HG03558 (cell line): ENCODE measurements around the gene TTLL7.
"Not testable (repeated sequence)": the region's sequence is repeated elsewhere in the genome, so short reads cannot be mapped to it uniquely, and the experiment has no call there.

Source experiments
- ATAC-seq: cut with Tn5 transposase; IDR thresholded peaks from one replicate; pipeline ENCODE4 v1.9.1; 2021; ENCODE audit warnings: moderate number of reproducible peaks; ENCODE audit not compliant: unreplicated experiment; ENCODE audit errors: extremely low read depth

The TTLL7 gene

DNA sequence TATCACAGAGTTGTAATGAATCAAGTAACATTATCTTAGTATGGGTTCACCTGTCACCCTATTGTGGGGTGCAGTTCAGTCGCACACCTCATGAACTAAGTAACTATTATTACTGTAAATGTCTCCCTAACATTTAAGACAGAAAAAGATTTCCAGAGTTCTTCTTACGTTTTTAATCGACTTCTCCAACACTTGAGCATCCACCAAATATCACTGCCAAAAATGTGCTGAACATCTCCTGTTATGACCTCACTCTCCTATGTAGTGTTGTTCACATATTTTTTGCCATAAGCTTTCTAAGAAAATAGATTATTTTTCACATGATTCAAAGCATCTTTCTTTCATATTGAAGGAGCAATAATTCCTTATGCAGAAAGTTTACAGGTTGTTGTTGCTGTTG lies 1.3 kb downstream of the TTLL7 start:
- no peak for ATAC-seq

DNA sequence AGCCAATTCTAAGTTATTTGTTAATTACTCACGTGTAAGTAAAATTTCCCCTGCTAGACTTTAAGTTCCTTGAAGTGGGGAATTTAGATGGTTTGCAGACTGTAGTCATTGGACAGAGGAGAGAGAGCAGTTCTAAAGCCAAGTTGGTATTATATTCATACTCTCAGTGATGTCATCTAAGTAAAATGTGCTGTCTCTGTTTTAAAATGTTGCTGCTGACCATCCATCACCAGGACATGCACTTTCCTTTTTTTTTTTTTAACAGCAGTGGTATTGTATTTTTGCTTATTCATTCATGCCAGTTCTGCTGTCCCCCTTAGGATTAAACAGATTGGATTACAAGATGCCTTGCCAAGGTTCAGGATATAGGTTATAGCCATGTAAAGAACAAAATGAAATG lies 2.3 kb downstream of the TTLL7 start:
- no peak for ATAC-seq

DNA sequence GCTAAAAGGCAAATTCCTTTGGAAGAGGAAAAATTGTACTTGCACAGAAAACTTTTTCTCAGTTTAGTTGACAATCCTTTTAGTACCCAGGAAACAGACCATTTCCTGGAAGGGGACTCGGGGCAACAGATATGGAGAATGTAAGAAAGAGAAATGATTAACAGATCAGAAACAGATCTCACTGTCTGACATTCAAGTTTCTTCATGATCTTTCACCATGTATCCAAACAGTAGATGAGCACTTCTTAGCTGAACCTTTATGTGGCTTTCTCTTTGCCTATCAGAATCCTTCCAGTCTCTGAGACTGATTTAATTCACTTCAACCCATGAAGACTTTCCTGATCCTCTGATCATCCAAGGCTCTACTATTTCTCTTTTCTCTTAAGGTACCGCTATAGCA lies 2.7 kb downstream of the TTLL7 start:
- ATAC-seq = no peak

DNA sequence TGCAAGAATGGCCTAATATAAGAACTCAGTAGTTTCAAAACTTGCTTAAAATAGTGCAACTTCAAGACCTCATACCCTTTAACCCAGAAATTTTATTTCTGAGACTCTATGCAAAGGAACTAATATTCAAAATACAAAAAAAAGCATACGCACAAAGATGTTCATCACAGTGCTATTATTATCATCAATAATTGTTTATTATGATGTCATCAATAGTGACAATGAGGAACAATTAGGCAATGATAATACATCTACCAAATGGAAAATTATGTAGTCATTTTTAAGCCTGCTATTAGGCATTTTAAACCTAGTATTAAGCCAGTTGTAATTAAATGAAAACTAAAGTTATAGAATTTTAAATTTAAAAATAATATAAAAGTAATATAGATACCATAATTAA lies 3.3 kb downstream of the TTLL7 start:
- ATAC-seq = no peak

DNA sequence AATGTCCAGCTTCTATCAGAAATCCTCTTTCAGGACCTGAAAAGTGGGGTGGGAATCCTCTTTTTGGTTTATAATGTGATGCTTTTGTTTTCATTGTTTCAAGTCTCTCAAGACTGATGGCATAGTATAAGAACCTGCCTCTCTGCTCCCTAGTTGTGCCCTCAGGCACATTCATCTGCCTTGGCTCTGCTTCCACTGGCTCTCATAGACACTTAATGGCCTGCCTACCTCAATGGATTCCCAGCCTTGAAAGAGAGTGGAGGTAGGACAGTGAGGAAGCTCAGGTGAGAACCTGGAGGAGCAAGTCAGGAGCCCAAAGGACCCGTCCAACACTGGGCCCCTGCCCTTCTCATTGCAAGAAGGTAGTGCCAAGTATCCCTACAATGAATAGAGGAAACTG lies 4.8 kb downstream of the TTLL7 start:
- no peak for ATAC-seq

DNA sequence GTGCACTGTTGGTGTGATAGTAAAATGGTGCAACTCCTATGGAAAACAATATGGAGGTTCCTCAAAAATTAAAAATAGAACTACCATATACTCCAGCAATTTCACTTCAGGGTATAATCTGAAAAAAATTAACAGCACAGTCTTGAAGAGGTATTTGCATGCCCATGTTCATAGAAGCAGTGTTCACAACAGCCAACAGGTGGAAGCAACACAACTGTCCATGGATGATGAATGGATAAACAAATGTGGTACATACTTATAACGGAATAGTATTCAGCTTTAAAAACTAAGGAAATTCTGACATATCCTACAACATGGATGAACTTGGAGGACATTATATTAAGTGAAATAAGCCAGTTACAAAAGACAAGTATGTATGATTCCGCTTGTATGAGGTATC lies 8.2 kb downstream of the TTLL7 start:
- no peak for ATAC-seq

DNA sequence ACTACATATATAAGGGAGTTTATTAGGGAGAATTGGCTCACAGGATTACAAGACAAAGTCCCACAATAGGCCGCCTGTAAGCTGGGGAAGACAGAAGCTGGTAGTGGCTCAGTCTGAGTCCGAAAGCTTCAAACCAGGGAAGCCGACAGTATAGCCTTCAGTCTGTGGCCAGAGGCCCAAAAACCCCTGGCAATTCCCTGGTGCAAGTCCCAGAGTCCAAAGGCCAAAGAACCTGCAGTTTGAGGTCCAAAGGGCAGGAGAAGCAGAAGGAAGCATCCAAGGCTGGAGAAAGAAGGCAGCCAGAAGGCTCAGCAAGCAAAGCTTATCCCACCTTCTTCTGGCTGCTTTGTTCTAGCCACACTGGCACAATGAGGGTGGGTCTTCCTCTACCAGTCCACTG lies 13.9 kb downstream of the TTLL7 start:
- ATAC-seq = no peak

DNA sequence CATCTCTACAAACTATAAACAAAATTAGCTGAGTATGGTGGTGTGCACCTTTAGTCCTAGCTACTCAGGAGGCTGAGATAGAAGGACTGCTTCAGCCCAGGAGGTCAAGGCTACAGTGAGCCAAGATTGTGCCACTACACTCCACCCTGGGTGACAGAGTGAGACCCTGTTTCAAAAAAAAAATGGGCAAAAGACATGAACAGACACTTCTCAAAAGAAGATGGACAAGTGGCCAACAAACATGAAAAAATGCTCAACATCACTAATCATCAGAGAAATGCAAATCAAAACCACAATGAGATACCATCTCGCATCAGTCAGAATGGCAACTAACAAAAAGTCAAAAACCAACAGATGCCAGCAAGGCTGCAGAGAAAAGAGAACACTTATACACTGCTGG lies 15.0 kb downstream of the TTLL7 start:
- not testable (repeated sequence) for ATAC-seq

DNA sequence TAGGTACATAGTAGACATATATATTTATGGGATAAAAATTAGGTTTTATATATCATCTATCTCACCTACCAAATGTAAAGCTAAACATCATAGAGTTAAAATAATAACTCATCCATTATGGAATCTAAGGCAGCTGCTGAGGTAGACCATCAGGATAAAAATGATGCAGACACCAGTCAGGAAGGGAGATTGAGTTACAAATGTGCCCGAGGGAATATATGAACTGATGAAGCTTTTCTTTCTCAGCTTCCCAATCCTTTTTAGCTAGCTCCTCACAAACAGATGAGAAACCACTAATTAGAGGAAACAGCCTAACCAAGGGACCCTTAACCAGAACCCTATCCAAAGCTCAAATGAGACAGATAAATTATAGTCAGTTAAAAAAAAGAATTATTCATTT lies 20.9 kb downstream of the TTLL7 start:
- no peak for ATAC-seq

DNA sequence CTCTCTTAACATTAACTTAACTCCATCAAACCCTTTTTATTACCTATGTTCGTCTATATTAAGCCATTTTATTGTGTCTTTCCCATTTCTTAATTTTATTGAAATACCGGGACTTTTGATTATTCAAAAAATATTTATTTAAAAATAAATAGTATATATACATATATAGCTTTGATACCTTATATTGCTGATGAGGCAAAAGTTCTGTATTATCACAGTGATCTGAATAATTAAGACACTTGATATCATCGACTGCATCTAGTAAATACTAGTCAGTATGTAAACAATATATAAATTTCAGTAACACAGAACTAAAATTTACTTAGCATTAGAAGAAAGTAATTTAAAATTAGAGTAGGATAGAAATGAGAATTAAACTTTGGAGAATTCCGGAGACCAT lies 22.0 kb downstream of the TTLL7 start:
- no peak for ATAC-seq

DNA sequence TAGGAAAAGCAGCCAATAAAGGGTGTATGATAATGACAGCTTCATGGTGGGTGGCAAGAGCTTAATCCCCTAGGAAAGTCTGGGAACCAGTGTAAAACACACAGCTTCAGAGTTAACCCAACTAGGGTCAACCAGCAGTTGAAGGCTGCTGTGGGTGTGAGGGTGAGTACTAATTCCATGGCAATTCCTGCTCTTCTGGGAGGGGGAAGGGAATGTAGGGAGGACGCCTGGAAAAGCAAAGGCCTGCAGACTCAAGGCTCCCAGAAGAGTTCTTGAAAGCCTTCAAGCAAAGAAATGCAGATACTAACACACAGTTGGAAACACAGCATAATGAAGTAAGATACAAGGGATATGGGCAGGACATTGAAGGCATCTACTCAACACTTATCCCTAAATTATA lies 28.1 kb downstream of the TTLL7 start:
- no peak for ATAC-seq

DNA sequence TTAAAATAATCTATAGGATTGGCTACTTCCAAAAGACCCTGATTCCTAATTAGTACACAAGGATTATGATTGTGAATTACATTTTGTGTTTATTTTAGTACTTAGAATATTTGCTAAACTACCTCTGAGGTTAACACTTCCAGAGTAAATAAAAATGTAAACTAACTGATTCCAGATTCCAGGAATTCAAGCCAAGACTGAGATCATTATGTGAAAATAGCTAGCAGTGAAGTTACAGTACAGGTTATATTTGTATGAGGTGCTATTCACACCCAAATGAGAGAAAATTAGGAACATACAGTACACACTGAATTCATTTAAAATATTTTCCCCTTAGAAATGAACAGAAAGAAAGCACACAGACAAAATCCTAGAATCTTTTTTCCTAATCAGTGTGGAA lies 28.8 kb downstream of the TTLL7 start:
- no peak for ATAC-seq

DNA sequence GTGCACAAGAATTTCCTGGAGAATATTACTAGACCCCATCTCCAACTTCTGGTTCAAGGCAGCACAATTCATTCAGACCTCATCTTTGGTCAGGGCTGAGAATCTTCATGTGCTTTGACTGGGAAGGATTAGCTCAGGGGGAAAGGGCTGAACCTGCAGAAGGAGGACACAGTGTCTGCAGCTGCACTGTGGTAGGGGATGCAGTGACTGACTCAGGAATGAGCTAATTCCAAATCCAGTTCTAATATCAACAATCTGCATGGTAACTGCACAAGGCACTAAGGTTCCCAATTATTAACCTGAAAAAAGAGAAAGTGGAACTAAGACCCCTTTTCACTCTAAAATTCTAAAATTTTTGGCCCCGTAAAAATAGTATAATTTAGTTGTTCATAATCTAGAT lies 31.6 kb downstream of the TTLL7 start:
- ATAC-seq = no peak

DNA sequence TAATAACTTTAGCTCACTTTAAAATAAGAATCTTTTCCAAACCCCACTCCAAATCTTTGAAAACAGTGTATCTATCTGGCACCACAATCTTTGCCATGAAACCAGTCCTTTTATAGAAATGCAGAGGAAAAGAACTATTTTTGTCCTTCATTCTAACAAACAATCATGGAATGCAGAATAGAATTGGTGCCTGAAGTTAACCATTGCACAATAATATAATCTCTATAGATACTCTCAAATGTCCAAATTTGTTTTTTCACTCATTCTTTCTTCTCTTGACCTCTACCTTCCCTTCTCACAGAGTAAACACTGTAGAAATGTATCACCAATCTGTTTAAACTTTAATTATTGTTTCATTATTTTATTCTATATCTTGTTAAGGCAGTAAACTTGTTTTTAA lies 34.8 kb downstream of the TTLL7 start:
- ATAC-seq = no peak

DNA sequence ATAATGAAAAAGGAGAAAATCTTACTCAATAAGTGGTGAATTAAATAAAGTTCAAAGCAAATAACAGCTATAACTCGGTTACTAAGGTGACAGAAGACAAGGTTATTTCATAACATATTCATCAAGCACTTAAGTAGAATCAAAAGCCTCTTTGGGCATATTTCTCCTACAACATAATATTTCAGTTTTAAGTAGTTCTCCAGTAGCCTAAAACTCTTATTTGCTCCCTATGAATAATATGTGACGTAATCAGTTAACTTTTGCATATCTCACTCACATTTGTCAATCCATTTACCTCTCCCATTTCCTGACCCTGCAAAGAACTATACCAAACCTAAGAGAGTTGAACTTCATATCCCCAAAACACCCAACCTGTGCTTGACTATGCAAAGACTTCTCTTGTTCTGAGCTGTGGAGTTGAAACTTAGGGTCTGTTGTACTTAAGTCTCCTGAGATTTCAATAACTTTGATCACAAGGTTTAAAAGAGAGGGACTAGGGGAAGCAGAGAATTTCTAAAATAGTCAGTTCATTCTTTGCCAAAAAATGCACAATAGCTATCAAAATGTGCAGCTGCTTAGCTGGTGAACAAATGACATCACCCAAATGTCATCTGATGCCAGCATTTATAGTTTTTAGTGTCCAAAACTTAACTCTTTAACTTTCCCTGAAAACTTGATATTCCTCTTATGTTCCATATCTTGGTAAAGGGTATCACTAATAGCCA lies 37.2 kb downstream of the TTLL7 start:
- no peak for ATAC-seq

DNA sequence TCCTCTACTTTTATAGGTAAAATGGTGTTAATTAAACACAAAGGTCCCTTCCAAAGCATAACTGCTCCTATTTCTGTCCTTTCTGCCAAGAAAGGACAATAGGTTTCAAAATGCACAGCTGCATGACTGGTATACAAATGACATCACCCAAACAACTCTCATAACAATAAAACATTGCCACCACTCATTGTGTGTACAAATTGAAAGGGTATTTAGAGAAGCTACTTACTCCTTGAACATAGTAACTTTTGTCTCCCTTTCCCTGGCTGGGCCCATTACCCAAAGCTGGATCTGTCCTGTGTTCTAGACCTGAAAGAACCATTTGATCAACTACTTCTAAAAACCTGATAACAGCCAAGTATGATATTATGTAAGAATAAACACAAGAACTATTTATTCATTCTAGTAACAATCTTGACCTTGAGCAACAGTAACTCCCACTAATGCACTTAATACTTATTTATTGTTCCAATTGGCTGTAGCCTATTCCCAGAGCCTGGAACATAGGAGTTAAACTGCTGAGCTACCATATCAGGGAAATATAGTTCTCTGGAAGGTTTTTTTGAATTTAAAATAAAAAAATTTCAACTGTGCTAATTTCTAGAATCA lies 38.2 kb downstream of the TTLL7 start:
- no peak for ATAC-seq

DNA sequence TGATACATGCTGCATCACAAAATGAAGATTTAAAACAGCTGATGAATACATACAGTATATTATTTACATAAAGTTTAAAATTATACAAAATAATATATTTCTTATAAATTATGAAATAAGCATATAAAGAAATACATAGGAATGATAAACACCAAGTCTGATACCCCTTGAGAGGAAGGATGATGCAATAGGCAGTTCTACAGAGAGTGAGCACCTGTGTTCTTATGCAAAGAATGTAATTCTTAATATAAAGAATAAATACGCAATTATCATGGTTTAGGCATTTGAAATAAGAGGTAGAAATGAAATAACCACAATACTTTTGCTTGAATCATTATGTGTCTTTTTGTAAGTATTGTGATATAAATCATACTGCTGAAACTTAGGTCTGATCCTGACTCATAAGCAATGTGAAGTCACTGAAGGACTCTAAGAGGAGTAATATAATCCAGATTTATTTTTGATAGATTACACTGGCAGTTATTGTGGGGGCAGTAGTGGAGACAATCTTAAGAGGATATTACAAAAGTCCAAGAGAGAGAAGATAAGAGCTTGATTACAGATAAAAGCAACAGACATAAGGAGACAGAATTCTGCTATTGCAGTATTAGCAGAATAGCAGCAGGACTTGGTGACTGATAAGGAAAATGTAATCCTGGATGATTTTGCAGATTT lies 39.0 kb downstream of the TTLL7 start:
- no peak for ATAC-seq

DNA sequence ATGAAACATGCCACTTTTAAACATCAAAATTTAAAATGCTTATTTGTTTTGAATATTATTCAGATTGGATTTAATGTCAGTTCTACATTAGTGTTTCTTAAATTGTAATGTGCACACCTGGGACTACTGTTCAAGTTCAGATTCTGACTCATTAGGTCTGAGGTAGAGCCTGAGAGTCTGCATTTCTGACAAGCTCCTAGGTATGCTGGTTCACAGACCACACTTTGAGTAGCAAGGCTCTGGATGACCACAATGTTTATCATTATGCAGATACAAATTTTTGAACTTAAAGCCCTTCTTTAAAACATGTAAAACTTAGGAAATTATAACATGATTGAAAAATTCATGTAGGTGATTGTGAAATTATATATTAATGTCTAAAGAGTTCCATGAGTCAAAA lies 40.2 kb downstream of the TTLL7 start:
- no peak for ATAC-seq

DNA sequence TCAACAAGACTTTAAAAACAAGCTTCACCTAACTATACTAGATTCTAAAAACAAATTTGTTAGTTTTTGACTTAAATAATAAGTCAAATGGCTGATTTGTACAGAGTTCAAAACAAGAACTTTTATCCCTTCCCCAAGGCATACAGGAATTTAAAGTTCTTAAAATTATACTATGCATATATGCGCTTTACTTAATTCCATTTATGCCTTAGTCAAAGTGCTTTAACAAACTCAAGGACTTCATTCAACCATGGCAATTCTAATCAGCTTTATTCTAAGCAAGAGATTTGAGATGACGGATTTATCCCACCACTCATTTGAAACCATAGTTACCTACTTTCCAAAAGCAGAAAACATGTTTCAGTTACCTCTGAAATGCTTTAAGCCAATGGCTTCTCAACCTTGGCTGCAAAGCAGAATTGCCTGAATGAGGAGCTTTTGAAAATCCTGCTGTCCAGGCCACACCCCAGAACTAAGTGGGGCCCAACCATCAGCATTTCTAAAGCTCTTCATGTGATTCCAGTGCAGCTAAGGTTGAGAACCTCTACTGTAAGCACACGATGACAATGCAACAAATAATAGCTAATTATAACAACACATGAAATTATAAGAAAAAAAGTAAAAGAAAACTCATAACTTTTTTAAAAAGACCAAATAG lies 44.6 kb downstream of the TTLL7 start:
- ATAC-seq = no peak

DNA sequence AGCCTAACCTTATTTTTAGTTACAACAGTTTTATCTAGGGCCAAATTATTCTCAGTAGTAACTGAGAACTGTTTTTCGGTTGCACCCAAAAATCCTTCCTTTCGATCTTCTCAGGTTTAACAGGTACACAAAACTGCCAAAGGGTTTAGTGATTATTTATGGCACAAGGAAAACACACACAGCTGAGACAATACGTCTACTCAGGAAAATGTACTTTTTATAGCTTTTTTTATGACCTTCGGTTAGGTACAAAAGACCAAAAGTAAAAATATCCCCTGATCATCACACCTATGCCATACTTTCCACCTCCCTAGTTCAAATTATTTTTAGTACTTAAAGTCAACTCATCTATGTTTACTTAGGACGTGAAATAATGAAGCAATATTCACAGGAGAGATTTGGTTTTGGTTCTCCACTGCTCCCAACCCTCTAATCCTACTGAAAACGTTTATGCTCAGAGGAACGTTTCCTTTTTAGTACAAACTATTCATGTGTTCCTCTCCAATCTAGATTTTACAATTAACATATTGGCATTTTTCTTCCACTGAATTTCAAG lies 48.7 kb downstream of the TTLL7 start:
- no peak for ATAC-seq

DNA sequence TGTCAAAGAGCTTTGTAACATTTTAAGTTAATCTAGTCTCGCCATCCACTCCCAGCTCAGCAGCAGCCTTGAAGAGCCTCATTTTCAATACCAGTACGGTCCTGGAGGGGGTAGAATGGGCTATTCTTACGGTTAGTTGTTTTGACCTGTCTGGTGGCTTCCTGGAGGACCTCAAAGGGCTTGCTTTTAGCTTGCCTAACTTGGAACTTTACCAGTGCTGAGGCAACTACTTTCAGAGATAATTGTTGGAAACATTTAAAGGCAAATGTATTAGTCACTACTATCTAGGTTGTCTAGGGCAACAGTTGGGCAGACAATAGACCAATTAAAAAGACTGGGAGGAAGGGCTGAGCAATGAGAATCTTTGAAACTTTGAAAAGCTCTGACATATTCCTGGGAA lies 56.0 kb downstream of the TTLL7 start:
- ATAC-seq = no peak
